Epithelial cell of proximal tubule (primary cell): ENCODE results near the gene SMOC2. TPM values are rescaled to one million over a fixed set of nuclear protein-coding genes. Genes with fewer than 3 reads are reported as not detected.

ENCODE experiments used
- DNase-seq: peaks from one replicate; pipeline ENCODE4 v3.0.0-alpha.2; 2011; ENCODE audit warnings: low read depth
- H3K4me3 ChIP-seq: 2 replicates; pipeline ENCODE4 v1.5.1; 2011; ENCODE audit warnings: low read depth, mild to moderate bottlenecking, low read length
- total RNA-seq: library from RNA; depleted of rRNA; stranded (reverse); fragments of >200 nt; gene quantifications from 2 replicates; pipeline ENCODE4 v1.2.3, GENCODE V29; 2015
- TF ChIP-seq, protein P1 (sequence below): conservative IDR thresholded peaks from 2 replicates; pipeline ENCODE4 v1.5.1; 2012; ENCODE audit warnings: low read depth, mild to moderate bottlenecking, low read length

Gene SMOC2
- total RNA-seq, 1 donor from 2014 or later = 0.35 TPM

DNA sequence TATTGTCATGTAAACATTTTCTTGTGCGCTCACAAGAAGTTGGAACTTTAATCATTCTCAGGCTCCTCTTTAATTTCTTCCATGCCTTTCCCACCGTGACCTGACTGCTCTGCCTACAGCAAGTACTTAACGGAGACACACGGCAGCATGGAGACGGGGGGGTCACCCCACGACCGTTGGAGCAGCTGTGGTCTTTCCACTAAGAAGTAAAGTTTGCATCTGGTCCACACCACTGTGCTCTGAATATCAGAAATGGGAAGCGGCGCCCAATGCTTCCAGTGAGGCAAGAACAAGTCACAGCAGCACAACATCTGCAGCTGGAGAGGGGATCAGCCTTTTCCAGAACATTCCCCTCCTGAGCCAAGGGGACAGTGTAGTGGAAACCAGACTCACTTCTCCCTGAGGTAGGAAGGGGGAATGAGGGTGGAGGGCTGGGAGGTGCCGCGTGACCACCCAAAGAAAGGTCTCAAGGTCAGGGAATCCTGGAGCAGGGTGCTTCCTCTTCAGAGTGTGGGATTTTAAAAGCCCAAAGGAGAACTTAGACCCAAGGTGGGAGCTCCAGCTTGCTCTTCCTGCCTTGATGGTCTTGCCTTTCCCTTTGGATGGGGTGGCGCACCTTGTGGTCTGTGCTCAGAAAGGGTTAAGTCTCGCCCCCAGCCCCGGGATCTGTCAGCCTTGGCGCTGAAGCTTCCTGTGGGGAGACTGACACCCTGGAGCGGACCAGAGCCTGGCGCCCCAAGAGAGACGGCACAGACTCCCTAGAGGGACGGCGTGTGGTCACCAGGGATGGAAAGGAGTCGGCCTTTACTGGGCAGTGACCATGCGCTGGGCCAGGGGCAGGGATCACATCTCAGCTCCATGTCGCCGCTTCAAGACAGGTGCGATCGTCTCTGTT is 25.6 kb upstream of the SMOC2 start:
- no peak overlapping the region for H3K4me3 ChIP-seq
- no peak for DNase-seq
- TF ChIP-seq, protein P1, sequence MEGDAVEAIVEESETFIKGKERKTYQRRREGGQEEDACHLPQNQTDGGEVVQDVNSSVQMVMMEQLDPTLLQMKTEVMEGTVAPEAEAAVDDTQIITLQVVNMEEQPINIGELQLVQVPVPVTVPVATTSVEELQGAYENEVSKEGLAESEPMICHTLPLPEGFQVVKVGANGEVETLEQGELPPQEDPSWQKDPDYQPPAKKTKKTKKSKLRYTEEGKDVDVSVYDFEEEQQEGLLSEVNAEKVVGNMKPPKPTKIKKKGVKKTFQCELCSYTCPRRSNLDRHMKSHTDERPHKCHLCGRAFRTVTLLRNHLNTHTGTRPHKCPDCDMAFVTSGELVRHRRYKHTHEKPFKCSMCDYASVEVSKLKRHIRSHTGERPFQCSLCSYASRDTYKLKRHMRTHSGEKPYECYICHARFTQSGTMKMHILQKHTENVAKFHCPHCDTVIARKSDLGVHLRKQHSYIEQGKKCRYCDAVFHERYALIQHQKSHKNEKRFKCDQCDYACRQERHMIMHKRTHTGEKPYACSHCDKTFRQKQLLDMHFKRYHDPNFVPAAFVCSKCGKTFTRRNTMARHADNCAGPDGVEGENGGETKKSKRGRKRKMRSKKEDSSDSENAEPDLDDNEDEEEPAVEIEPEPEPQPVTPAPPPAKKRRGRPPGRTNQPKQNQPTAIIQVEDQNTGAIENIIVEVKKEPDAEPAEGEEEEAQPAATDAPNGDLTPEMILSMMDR = no peak

DNA sequence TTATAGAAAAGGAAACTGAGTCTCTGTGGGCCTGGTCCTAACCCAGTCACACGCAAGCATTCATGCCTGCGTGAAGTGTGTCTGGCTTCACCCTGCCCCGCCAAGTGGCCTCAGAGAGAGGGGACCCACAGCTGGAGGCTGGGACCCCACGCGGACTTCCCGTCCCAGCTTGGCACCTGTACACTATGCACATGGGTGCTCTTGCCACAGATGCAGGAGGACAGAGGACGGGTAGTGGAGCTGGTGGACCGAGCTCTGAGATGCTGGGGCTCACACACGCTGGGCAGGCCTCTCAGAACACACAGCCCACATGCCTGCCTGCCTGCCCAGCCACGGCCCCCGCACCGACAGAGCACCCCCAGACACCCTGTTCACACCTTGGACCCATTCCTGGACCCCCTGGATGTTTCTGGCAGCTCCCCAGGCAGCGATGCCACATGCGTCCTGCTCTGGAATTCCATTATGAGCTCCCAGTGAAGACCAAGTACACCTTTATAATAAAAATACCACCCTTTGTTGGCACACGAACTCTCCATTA is 24.9 kb upstream of the SMOC2 start:
- no peak overlapping the region for H3K4me3 ChIP-seq
- DNase-seq = no peak
- TF ChIP-seq, protein P1 = no peak

DNA sequence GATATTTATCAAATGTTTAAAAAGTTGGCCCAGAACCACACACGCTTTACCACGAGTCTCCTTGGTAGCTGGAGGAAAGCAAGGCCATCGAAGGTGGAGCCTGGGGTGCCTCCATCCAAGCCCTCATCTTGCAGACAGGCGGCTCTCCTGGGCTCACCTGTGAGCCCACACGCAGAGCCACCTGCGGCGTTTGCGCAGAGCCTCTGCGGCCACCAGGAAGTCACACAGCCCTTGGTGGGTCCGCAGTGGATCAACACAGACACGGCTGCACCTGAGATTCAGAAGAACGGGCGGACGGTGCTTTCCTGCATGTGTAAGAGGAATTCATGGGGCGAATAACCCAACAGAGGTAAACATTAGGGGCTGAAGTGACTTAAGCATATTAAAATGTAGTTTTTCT is 24.5 kb upstream of the SMOC2 start:
- TF ChIP-seq, protein P1 = no peak
- no peak for DNase-seq
- H3K4me3 ChIP-seq = no peak overlapping the region

DNA sequence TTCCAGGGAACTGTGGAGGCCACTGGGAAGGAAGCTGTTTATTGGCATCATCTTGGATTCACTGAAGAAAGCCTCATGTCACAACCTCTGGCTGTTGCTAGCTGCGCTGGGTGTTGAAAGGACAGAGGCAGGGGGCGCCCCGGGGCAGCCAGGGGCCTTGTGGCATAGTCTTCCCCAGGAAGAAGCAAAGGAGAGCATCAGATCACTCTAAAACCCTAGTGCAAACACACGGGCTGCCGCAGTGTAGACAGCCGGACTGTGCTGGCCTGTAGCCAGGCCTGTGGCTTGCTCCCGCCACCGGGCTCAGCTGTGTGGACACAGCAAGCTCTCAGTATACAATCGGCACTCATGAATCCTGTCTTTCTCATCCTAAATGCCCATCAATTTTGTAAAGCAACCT is 23.8 kb upstream of the SMOC2 start:
- TF ChIP-seq, protein P1 = no peak
- H3K4me3 ChIP-seq = no peak overlapping the region
- DNase-seq = no peak

DNA sequence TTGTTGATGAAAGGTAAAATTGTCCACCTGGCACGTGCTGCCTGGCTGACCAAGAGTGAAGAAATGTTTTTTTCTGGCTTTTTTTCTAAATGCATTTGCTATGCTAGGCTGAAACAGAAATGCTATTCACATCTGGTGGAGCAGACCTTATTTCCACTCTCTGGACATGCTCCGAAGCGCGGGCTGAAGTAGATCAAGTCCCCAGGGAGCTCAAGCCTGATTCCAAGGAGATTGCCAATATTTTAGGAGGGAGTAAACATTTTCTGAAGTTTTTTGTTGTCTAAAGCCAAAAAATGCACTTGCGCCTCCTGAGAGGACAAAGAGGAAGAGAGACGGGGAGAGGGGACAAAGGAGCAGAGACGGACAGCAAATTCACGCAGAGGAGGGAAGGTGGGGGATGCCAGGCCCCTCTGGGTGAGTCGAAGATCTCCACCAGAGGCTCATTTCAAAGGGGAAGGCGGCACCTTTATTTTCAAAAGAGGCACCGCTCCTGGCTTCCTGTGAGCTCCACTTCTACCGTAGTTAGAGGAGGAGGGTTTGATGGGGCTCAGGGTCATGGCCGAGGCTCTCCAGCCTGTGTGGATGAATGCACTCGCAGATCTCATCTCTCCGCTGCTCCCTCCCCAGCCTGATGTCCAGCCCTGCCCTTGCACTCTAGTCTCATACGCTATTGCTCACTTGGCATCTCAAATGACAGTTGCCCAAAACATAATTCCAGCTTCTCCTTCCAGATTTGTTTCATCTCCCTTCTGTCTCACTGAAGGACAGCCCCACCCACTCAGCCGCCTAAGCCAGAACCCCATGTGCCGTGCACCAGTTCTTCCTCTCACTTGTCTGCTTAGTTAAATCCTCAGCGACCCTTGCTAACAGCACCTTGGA is 23.1 kb upstream of the SMOC2 start:
- no peak for DNase-seq
- no peak overlapping the region for H3K4me3 ChIP-seq
- TF ChIP-seq, protein P1 = no peak

DNA sequence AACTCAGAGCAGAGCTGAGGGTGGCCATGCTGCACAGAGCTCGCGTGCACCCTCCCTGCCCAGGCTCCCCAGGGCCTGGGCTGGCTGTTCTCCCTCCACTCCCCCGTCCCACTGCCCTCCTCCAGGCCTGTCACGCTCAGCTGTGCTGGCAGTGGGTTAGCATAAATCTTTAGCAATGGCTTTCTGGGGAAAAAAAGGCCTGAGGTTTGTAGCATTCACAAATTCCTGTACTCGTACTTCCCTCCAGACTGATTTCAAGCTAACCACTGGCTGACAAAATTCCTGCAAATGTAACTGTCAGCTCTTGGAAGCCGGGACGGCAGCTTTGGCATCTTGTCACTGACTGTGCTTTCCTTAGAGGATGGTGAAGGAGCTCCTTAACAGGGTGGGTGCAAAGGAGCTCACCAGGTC is 22.3 kb upstream of the SMOC2 start:
- TF ChIP-seq, protein P1 = no peak
- no peak overlapping the region for H3K4me3 ChIP-seq
- DNase-seq = no peak
